Measurements from ENCODE around the gene GARNL3.

DNA sequence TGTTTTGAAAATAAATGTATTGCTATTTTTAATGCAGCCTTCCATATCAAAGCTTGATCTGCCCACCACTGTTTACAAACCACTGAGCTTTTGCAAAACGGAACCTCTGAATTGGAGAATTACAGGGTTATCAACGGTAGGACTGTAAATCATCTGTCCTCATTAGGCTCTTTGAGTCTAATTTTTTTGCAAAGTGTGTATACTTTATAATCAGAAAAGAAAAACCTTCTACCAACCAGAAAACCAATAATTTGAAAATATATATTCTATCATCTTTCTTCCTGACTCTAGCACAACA lies 125.6 kb downstream of the GARNL3 start:
- TF ChIP-seq TCF7L2 (IDR thresholded peaks at IDR 0.05; ENCODE audit: low read depth, low read length) (no peak), POLR2AphosphoS5 (IDR thresholded peaks at IDR 0.05; ENCODE audit: low read depth, low read length) (no peak)
- TF ChIP-seq, protein P1, sequence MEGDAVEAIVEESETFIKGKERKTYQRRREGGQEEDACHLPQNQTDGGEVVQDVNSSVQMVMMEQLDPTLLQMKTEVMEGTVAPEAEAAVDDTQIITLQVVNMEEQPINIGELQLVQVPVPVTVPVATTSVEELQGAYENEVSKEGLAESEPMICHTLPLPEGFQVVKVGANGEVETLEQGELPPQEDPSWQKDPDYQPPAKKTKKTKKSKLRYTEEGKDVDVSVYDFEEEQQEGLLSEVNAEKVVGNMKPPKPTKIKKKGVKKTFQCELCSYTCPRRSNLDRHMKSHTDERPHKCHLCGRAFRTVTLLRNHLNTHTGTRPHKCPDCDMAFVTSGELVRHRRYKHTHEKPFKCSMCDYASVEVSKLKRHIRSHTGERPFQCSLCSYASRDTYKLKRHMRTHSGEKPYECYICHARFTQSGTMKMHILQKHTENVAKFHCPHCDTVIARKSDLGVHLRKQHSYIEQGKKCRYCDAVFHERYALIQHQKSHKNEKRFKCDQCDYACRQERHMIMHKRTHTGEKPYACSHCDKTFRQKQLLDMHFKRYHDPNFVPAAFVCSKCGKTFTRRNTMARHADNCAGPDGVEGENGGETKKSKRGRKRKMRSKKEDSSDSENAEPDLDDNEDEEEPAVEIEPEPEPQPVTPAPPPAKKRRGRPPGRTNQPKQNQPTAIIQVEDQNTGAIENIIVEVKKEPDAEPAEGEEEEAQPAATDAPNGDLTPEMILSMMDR (IDR thresholded peaks at IDR 0.05), result no peak
- TF ChIP-seq, protein P2, sequence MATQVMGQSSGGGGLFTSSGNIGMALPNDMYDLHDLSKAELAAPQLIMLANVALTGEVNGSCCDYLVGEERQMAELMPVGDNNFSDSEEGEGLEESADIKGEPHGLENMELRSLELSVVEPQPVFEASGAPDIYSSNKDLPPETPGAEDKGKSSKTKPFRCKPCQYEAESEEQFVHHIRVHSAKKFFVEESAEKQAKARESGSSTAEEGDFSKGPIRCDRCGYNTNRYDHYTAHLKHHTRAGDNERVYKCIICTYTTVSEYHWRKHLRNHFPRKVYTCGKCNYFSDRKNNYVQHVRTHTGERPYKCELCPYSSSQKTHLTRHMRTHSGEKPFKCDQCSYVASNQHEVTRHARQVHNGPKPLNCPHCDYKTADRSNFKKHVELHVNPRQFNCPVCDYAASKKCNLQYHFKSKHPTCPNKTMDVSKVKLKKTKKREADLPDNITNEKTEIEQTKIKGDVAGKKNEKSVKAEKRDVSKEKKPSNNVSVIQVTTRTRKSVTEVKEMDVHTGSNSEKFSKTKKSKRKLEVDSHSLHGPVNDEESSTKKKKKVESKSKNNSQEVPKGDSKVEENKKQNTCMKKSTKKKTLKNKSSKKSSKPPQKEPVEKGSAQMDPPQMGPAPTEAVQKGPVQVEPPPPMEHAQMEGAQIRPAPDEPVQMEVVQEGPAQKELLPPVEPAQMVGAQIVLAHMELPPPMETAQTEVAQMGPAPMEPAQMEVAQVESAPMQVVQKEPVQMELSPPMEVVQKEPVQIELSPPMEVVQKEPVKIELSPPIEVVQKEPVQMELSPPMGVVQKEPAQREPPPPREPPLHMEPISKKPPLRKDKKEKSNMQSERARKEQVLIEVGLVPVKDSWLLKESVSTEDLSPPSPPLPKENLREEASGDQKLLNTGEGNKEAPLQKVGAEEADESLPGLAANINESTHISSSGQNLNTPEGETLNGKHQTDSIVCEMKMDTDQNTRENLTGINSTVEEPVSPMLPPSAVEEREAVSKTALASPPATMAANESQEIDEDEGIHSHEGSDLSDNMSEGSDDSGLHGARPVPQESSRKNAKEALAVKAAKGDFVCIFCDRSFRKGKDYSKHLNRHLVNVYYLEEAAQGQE (IDR thresholded peaks at IDR 0.05; ENCODE audit: insufficient read depth in 1 of 2, low read depth in 2 of 2, low read length in 1 of 2), result no peak
